Large intestine (tissue), 3 donors: Measurements from ENCODE around the gene GREB1. TPM values are rescaled to one million over a fixed set of nuclear protein-coding genes. Genes with fewer than 3 reads are reported as not detected.

ENCODE experiments used
- DNase-seq, 2 donors: peaks; one replicate each; pipeline versions ENCODE4 v3.0.0 to v3.0.0-alpha.2; 2013
- H3K27ac ChIP-seq: one replicate; pipeline ENCODE4 v1.5.1; 2013; ENCODE audit warnings: low read length
- H3K27me3 ChIP-seq: 2 replicates; pipeline ENCODE4 v1.6.1; 2013; ENCODE audit warnings: low read length; ENCODE audit not compliant: control insufficient read depth, insufficient read depth
- H3K36me3 ChIP-seq: 2 replicates; pipeline ENCODE4 v1.6.1; 2013; ENCODE audit warnings: low read length; ENCODE audit not compliant: control insufficient read depth, insufficient read depth
- H3K4me1 ChIP-seq: one replicate; pipeline ENCODE4 v1.6.1; 2013; ENCODE audit warnings: low read length; ENCODE audit not compliant: control insufficient read depth, insufficient read depth
- H3K4me3 ChIP-seq: one replicate; pipeline ENCODE4 v1.5.1; 2013; ENCODE audit warnings: low read length
- H3K9me3 ChIP-seq: one replicate; pipeline ENCODE4 v1.6.1; 2013; ENCODE audit warnings: mild to moderate bottlenecking, low read depth, low read length, moderate library complexity; ENCODE audit not compliant: control insufficient read depth
- WGBS: methylation state at CpG from one replicate; pipeline ENCODE4 v1.1.5; 2013; ENCODE audit warnings: low lambda C conversion rate; ENCODE audit not compliant: insufficient coverage; 5-methylcytosine and 5-hydroxymethylcytosine counted together
- polyA plus RNA-seq: library from polyadenylated mRNA; unstranded; fragments of 120-200 nt; gene quantifications from one replicate; pipeline ENCODE4 v1.2.1, GENCODE V29; 2013

The GREB1 gene
- polyA plus RNA-seq, 1 donor: 2.6 TPM

GRCh38 chr2:11612553-11613215 lies 78.8 kb downstream of the GREB1 start:
- no peak overlapping the region for H3K27ac ChIP-seq
- no peak overlapping the region for H3K4me3 ChIP-seq
- no peaks in the 10 kb centered on the region for H3K36me3 ChIP-seq
- no peaks in the 10 kb centered on the region for H3K4me1 ChIP-seq
- H3K9me3 ChIP-seq: no peaks in the 10 kb centered on the region
- no peak for DNase-seq
- WGBS: no CpG with 5 or more reads among the region's 20 CpGs
- no peaks in the 10 kb centered on the region for H3K27me3 ChIP-seq

GRCh38 chr2:11613297-11613696 lies 79.5 kb downstream of the GREB1 start:
- no CpG with 5 or more reads among the region's 5 CpGs for WGBS

GRCh38 chr2:11615209-11615608 lies 81.4 kb downstream of the GREB1 start:
- no peak overlapping the region for H3K27ac ChIP-seq
- no CpG with 5 or more reads among the region's 3 CpGs for WGBS

More at GRCh38 chr2:11613297-11613696, 79.5 kb downstream of the GREB1 start:
- Histone ChIP-seq H3K27ac (no peak overlapping the region), H3K4me3 (no peak overlapping the region), H3K27me3 (no peaks in the 10 kb centered on the region), H3K9me3 (no peaks in the 10 kb centered on the region), H3K4me1 (no peaks in the 10 kb centered on the region), H3K36me3 (no peaks in the 10 kb centered on the region)
- DNase-seq: no peak

GRCh38 chr2:11616097-11616687 lies 82.3 kb downstream of the GREB1 start:
- Histone ChIP-seq H3K4me1 (no peaks in the 10 kb centered on the region), H3K36me3 (no peaks in the 10 kb centered on the region), H3K27ac (no peak overlapping the region), H3K9me3 (no peaks in the 10 kb centered on the region), H3K27me3 (no peaks in the 10 kb centered on the region), H3K4me3 (no peak overlapping the region)
- no peak for DNase-seq
- WGBS: 31% methylated on average over 2 of the region's 14 CpGs

More at GRCh38 chr2:11615209-11615608, 81.4 kb downstream of the GREB1 start:
- no peak overlapping the region for H3K4me3 ChIP-seq
- no peaks in the 10 kb centered on the region for H3K9me3 ChIP-seq
- H3K27me3 ChIP-seq: no peaks in the 10 kb centered on the region
- no peaks in the 10 kb centered on the region for H3K36me3 ChIP-seq
- H3K4me1 ChIP-seq: no peaks in the 10 kb centered on the region
- DNase-seq: no peak

- H3K9me3 ChIP-seq: no peaks in the 10 kb centered on the region
- H3K27me3 ChIP-seq: no peaks in the 10 kb centered on the region
- H3K36me3 ChIP-seq: no peaks in the 10 kb centered on the region
- H3K4me3 ChIP-seq: no peak overlapping the region
- WGBS: no CpG with 5 or more reads among the region's 19 CpGs
- no peak for DNase-seq
- H3K27ac ChIP-seq: no peak overlapping the region
- no peaks in the 10 kb centered on the region for H3K4me1 ChIP-seq
Observed at GRCh38 chr2:11616851-11617415, 83.1 kb downstream of the GREB1 start.

GRCh38 chr2:11617527-11617926 lies 83.7 kb downstream of the GREB1 start:
- Histone ChIP-seq H3K9me3 (no peaks in the 10 kb centered on the region), H3K4me1 (no peaks in the 10 kb centered on the region), H3K4me3 (no peak overlapping the region), H3K27me3 (no peaks in the 10 kb centered on the region), H3K27ac (no peak overlapping the region), H3K36me3 (no peaks in the 10 kb centered on the region)
- no CpG with 5 or more reads among the region's 14 CpGs for WGBS
- DNase-seq: no peak

GRCh38 chr2:11617984-11618707 lies 84.3 kb downstream of the GREB1 start:
- no peaks in the 10 kb centered on the region for H3K4me1 ChIP-seq
- no peak for DNase-seq
- no CpG with 5 or more reads among the region's 33 CpGs for WGBS
- no peaks in the 10 kb centered on the region for H3K9me3 ChIP-seq
- no peak overlapping the region for H3K27ac ChIP-seq
- H3K27me3 ChIP-seq: no peaks in the 10 kb centered on the region
- no peak overlapping the region for H3K4me3 ChIP-seq
- no peaks in the 10 kb centered on the region for H3K36me3 ChIP-seq

GRCh38 chr2:11618708-11619062 lies 84.8 kb downstream of the GREB1 start:
- H3K36me3 ChIP-seq: no peaks in the 10 kb centered on the region
- no peak overlapping the region for H3K27ac ChIP-seq
- no peaks in the 10 kb centered on the region for H3K9me3 ChIP-seq
- H3K4me1 ChIP-seq: no peaks in the 10 kb centered on the region
- DNase-seq: no peak
- WGBS: no CpG with 5 or more reads among the region's 20 CpGs
- no peak overlapping the region for H3K4me3 ChIP-seq
- no peaks in the 10 kb centered on the region for H3K27me3 ChIP-seq

- no peak overlapping the region for H3K27ac ChIP-seq
- DNase-seq: no peak
- no peaks in the 10 kb centered on the region for H3K27me3 ChIP-seq
- WGBS: no CpG with 5 or more reads among the region's 2 CpGs
- H3K36me3 ChIP-seq: peaks cover 2% of the 10 kb centered on the region
- no peaks in the 10 kb centered on the region for H3K9me3 ChIP-seq
- H3K4me3 ChIP-seq: no peak overlapping the region
- no peaks in the 10 kb centered on the region for H3K4me1 ChIP-seq
Observed at GRCh38 chr2:11621410-11621809, 87.6 kb downstream of the GREB1 start.

- Histone ChIP-seq H3K4me1 (no peaks in the 10 kb centered on the region), H3K9me3 (peaks cover 3% of the 10 kb centered on the region), H3K27ac (no peak overlapping the region), H3K27me3 (no peaks in the 10 kb centered on the region), H3K36me3 (peaks cover 2% of the 10 kb centered on the region), H3K4me3 (no peak overlapping the region)
- DNase-seq: no peak
- no CpG with 5 or more reads among the region's 1 CpG for WGBS
Observed at GRCh38 chr2:11622611-11623010, 88.8 kb downstream of the GREB1 start.
